ENCODE results near the gene RITA1. TPM values are rescaled to one million over a fixed set of nuclear protein-coding genes. Genes with fewer than 3 reads are reported as not detected.

RITA1 gene
- total and polyA plus RNA-seq, 4 donors = 10.6 to 18.1 (median 14.9) TPM

GRCh38 chr12:113230315-113231234, 45.1 kb downstream of the RITA1 start:
- no peak for TF ChIP-seq JUND (IDR thresholded peaks at IDR 0.05)
- TF ChIP-seq HNF4G (IDR thresholded peaks at IDR 0.05) = no peak
- TF ChIP-seq CTCF (IDR thresholded peaks at IDR 0.05; ENCODE audit: low read depth, low read length, missing input control) = no peak
- no peak for TF ChIP-seq RAD21 (IDR thresholded peaks at IDR 0.05)
- TF ChIP-seq EGR1 (IDR thresholded peaks at IDR 0.05; ENCODE audit: low read depth in 2 of 2) = no peak
- no peak for TF ChIP-seq ZBTB33 (IDR thresholded peaks at IDR 0.05)
- TF ChIP-seq FOXA1 (IDR thresholded peaks at IDR 0.05) = no peak
- TF ChIP-seq HNF4A (conservative IDR thresholded peaks at IDR 0.05) = no peak
- TF ChIP-seq NR2F2 (IDR thresholded peaks at IDR 0.05) = no peak
- TF ChIP-seq TAF1 (conservative IDR thresholded peaks at IDR 0.05) = no peak
- TF ChIP-seq SP1 (IDR thresholded peaks at IDR 0.05) = no peak
- H3K27me3 ChIP-seq (ENCODE audit: control insufficient read depth in 4 of 4, insufficient read depth in 4 of 4, low read length in 3 of 4) = no peaks in the 10 kb centered on the region
- H3K9ac ChIP-seq (ENCODE audit: low read depth in 1 of 2, low read length in 2 of 2) = no peak overlapping the region
- no peak overlapping the region for H3K4me3 ChIP-seq (ENCODE audit: low read depth in 1 of 3, low read length in 3 of 3)
- DNase-seq (ENCODE audit: low spot score) = no peak
- H3K9me3 ChIP-seq (ENCODE audit: control insufficient read depth in 4 of 4, low read length in 3 of 4) = no peaks in the 10 kb centered on the region
- H3K36me3 ChIP-seq (ENCODE audit: control insufficient read depth in 4 of 4, insufficient read depth in 3 of 4, low read depth in 1 of 4, low read length in 3 of 4) = peaks cover 2 to 38% (median 29%) of the 10 kb centered on the region in 4 donors
- 90% methylated on average over 15 of the region's 15 CpGs for WGBS
- no peak overlapping the region for H3K27ac ChIP-seq (ENCODE audit: low read depth in 1 of 2, low read length in 2 of 2)
- peaks cover 0 to 16% (median under 1%) of the 10 kb centered on the region in 4 donors for H3K4me1 ChIP-seq (ENCODE audit: control insufficient read depth in 4 of 4, insufficient read depth in 4 of 4, low read length in 3 of 4)

- 90% methylated on average over 8 of the region's 8 CpGs for WGBS
- Histone ChIP-seq H3K27ac (ENCODE audit: low read depth in 1 of 2, low read length in 2 of 2) (no peak overlapping the region), H3K27me3 (ENCODE audit: control insufficient read depth in 4 of 4, insufficient read depth in 4 of 4, low read length in 3 of 4) (no peaks in the 10 kb centered on the region), H3K36me3 (ENCODE audit: control insufficient read depth in 4 of 4, insufficient read depth in 3 of 4, low read depth in 1 of 4, low read length in 3 of 4) (peaks cover 2 to 38% (median 29%) of the 10 kb centered on the region in 4 donors), H3K4me1 (ENCODE audit: control insufficient read depth in 4 of 4, insufficient read depth in 4 of 4, low read length in 3 of 4) (peaks cover 4 to 23% (median 6%) of the 10 kb centered on the region in 4 donors), H3K4me3 (ENCODE audit: low read depth in 1 of 3, low read length in 3 of 3) (no peak overlapping the region), H3K9ac (ENCODE audit: low read depth in 1 of 2, low read length in 2 of 2) (no peak overlapping the region), H3K9me3 (ENCODE audit: control insufficient read depth in 4 of 4, low read length in 3 of 4) (no peaks in the 10 kb centered on the region)
- DNase-seq (ENCODE audit: low spot score) = no peak
- no peak for TF ChIP-seq TAF1 (conservative IDR thresholded peaks at IDR 0.05)
- peak; percentile 65 for TF ChIP-seq NR2F2 (IDR thresholded peaks at IDR 0.05)
Observed at GRCh38 chr12:113231235-113232088, 45.9 kb downstream of the RITA1 start.
